ENCODE measurements around the gene ELF4.

ELF4 gene

GRCh38 chrX:130114141-130114588 is 3.9 kb upstream of the ELF4 start:
- DNase-seq (ENCODE audit: low spot score): no peak

GRCh38 chrX:130111220-130112154 is 1.2 kb upstream of the ELF4 start:
- no peak for DNase-seq (ENCODE audit: low spot score)

DNA sequence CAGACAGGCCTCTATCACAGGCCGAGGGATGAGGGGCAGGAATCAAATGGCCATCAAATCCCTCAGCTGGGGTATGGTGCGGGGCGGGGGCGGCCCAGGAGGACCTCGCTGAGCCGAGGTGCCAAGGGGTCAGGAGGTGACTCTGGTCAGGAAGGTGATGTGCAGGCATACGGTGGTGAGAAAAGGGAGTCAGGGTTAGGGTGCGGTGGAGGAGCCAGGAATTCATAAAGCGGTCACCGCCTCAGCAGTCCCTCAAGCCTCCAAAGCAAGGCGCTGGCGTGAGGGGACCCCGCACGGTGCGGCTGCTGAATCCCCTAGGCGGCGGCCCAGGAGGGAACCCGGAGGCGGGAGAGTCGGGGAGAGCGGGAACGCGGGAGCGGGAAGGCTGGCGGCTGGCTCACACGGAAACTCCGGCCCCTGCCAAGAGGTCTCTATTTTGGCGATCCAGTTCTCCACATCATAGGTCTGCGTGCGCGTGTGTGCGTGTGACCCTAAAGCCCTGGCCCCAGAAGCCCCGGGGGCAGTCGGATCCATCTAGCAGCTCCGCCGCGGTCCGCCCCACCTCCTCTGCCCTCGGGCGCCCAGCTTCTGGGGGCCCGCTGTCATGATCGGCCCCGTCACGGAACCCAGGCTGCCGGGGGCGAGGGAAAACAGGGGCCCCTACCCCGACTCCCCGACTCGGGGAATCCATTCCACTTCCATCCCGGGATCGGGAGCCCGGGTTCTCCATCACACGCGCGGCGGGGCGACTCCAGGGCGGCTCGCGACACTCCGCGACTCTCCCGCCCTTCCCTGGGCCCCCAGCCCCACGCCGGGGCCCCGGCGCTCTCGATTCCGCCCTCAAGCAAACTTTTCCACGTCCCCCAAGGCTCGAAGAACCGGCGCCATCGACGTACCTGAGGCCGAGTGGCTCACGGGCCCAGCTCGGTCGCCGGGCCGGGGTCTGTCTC is 593 bp downstream of the ELF4 start:
- no peak for DNase-seq (ENCODE audit: low spot score)

DNA sequence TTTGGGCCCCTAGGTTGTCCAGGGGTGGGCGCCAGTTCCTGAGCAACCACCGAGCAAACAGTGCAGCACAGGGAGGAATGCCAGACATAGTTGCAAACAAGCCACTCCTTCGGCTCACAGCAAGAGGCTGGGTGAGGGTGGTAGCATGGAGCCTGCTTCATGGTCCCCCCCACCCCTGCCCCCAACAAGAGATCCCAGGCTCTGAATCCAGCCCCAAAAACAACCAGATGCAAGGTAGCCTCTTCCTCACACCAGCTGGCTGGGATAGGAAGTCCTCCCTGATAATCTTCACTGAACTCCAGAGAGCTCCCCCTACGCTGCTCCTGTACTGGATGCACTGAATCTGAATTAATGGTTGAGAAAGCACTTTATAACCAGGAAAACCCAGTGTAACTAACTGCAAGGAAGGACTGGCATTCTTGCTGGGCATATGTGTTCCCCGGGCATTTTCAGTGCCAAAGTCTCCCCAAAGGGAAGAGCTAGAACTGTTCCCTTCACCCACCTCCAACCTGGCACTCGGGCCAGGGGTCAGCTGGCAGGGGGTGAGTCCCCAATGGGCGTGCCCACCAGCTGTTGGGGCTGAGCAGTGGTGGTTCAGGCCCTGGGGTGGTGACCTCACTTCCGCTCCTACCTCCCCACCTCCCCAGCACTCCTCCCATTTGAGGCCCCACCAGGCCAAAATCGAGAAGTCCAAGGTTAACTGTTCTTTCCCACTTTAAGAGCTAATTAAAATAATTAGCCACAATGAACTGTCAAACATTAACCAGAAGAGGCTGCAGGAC is 1.5 kb downstream of the ELF4 start:
- no peak for DNase-seq (ENCODE audit: low spot score)

DNA sequence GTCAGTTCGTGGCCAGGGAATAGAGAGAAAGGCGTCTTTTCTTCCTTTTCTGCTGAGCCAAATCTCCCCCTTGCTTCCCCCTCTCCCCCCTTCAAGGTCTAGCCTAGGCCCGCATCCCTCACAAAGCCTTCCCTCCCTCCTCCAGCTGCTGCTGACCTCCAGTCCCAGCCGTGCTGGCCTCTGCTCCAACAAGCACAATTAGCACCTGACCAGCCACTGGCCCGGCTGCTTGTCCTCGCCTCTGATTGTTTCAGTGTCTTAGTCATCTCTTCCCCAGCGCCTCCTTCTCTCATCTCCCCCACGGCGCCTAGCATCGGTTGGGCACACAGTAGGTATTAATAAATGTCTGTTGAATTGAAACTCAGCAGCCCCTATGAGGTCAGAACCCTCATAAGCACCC is 4.2 kb downstream of the ELF4 start:
- DNase-seq (ENCODE audit: low spot score): no peak

- DNase-seq (ENCODE audit: low spot score): no peak
Observed at GRCh38 chrX:130105244-130105643, 5.1 kb downstream of the ELF4 start.

DNA sequence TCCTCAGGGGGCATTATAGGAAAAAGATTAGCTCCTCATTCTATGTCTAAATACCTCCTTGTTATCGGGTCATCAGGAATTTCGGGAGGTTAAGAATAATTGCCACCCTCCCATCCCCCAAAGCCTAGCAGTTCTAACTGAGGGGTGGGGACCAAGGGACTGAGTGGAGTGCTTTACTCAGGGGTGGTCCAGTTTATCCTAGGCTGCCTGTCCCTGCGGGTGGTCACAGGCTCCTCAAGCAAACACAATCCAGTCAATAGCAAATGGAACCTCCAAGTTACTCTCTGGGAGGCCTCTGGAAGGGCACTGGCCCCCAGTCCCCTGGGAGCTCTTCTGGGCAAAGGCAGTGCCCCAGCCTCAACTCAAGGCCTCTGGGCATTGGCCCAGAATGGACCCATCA is 6.7 kb downstream of the ELF4 start:
- DNase-seq (ENCODE audit: low spot score): no peak

- DNase-seq (ENCODE audit: low spot score): no peak
Observed at GRCh38 chrX:130100180-130100579, 10.1 kb downstream of the ELF4 start.

GRCh38 chrX:130098210-130098552 is 12.1 kb downstream of the ELF4 start:
- DNase-seq (ENCODE audit: low spot score): no peak

- DNase-seq (ENCODE audit: low spot score): no peak
Observed at GRCh38 chrX:130097507-130098209, 12.6 kb downstream of the ELF4 start.

DNA sequence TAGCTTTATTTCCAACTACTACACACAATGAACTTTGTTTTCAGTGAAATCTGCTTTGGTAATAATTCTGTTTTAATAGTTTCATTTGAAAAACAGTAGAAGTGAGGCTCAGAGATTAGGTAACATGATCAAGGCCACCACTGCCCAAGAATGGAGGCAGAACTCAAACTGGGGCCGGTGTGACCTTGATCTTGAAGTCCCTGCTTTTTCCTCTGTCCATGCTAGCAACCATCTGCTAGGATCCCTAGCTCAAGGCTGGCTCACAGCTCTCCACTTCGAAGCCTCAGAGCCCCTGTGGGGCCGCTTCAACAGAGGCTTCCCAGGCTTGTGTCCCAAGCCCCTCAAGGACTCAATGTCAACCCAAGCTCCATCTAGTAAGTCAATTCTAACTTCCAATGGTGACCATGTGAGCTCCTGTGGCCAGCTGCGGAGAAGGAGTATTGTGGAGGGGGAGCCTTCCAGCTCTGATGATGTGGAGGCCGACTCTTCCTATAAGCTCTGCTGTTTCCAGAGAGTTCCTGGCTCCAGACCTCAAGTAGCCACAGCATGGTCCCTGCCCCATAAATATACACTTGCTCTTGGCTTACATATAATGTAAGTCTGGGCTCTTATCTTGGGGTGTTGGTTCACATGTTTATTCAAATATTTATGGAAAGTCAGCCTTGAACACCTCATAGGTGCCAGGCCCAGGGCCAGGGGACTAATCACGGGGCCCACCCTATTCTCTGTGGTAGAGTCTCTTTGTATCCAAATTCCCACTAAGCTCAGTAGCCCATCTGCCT is 14.9 kb downstream of the ELF4 start:
- no peak for DNase-seq (ENCODE audit: low spot score)

- DNase-seq (ENCODE audit: low spot score): no peak
Observed at GRCh38 chrX:130094696-130095095, 15.6 kb downstream of the ELF4 start.

- DNase-seq (ENCODE audit: low spot score): no peak
Observed at GRCh38 chrX:130093271-130093670, 17.0 kb downstream of the ELF4 start.

DNA sequence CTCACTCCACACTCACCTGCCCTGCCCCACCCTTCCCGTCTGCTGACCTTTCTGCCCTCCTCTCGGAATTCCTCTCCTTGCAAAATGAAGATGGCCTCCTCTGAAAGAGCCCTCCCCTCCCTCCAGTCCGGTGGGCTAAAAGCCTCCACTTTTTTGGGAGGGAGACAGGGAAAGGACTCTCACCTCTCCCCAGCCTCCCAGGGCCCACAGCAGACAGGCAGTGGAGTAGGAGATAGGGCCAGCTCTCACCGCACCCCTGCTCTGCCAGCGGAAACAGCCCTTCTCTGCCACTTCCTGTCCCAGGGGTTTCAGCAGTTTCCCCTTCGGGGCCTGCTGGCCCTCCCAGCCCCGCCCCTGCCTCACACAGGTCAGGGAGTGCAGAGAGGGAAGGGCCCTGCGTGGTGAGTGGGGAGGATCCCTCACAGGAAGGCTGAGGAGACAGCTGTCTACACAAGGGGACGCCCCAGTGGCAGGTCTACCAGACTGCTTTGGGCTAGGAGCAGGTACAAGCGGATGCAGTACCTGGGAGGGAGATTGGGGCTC is 18.2 kb downstream of the ELF4 start:
- DNase-seq (ENCODE audit: low spot score): no peak

- no peak for DNase-seq (ENCODE audit: low spot score)
Observed at GRCh38 chrX:130090364-130090763, 19.9 kb downstream of the ELF4 start.

DNA sequence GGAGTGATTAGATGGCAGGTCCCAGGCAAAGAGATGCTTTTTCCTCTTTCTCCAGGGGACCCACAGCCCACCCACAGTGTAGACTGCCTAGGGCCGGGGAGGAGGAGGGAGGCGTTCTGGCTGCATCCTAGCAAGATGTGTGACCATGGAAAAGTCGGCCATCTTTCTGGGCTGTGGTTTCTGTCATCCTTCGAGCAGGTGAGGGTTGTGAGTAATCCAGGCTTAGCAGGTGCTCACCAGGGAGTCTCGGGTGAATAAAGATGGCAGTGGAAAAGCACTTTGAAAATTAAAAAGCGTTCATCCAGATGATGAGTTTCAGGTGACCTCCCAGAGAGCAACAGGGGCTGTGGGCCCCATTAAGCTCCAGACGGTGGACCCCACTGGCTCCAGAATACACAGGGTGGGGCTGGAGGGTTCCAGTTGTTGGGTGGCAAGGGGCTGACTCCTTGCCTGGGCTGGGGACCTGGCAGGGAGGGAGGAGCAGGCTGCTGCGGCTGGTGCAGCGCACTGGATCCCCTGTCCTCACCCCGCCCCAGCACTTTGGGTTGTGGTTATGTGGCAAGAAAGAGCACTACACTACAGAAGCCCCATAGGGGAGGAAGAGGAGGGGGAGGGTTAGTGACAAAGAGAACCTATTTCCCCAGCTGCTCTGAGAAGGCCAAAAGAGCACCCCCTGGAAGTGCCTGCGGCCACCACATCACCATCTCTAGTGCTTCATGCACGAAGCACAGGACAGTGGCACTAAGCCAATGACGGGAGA is 23.7 kb downstream of the ELF4 start:
- DNase-seq (ENCODE audit: low spot score): no peak

- no peak for DNase-seq (ENCODE audit: low spot score)
Observed at GRCh38 chrX:130085551-130086446, 24.5 kb downstream of the ELF4 start.

DNA sequence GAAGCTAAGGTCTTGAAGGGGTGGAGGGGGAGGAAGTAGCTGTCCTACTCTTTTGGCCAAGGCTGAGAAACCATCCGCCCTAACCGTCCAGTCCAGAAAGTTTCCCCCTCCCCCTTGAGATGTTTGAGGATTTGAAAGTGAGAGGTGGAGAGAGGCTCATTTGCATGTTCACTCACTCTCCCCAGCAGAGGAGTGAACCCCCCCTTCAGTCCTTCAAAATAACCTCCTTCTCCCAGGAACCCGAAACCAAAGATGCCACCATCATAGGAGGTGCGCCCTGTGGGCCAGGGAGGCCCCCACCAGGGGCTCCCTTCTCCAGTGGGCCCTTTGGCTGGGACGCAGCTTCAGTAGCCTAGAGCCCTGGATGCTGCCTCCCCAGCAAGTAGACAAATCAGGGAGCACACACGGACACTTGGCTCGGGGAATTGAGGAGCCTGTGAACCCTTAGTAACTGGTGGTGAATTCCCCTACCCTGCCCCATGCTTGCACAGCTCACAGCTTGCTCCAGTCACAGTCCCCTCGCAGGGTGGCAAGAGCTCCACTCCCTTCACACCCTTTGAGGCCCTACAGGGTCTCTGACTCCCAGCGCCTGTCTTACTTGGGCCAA is 25.6 kb downstream of the ELF4 start:
- DNase-seq (ENCODE audit: low spot score): no peak

Measured in putamen (tissue), 1 donor.